HEK293 (cell line): ENCODE data around the gene YIF1B.
"Not testable (repeated sequence)": the region's sequence is repeated elsewhere in the genome, so short reads cannot be mapped to it uniquely, and the experiment has no call there.

Experiments
- CTCF ChIP-seq: fragments of 450-650 bp; formaldehyde crosslinking; IDR thresholded peaks from 2 replicates; pipeline ENCODE4 v1.5.1; 2016; ENCODE audit warnings: missing biosample characterization, missing genetic modification characterization
- HOXA7 ChIP-seq: sonication (generic); formaldehyde crosslinking; IDR thresholded peaks from 2 replicates; pipeline ENCODE4 v1.8.1; 2022; ENCODE audit warnings: missing genetic modification reagents, borderline replicate concordance
- KLF10 ChIP-seq: fragments of 450-650 bp; IDR thresholded peaks from 2 replicates; pipeline ENCODE4 v1.5.1; 2018; ENCODE audit warnings: missing biosample characterization, mild to moderate bottlenecking, missing genetic modification characterization
- MYNN ChIP-seq: fragments of 450-650 bp; formaldehyde crosslinking; IDR thresholded peaks from 2 replicates; pipeline ENCODE4 v1.5.1; 2016; ENCODE audit warnings: missing biosample characterization, missing genetic modification characterization, borderline replicate concordance
- ZBTB48 ChIP-seq: fragments of 450-650 bp; formaldehyde crosslinking; IDR thresholded peaks from 2 replicates; pipeline ENCODE4 v1.5.1; 2016; ENCODE audit warnings: missing biosample characterization, missing genetic modification characterization
- ZBTB7A ChIP-seq: fragments of 450-650 bp; formaldehyde crosslinking; IDR thresholded peaks from 2 replicates; pipeline ENCODE4 v1.5.1; 2016; ENCODE audit warnings: low read depth, missing biosample characterization, missing genetic modification characterization
- ZNF274 ChIP-seq, 2 experiments: fragments of 200-500 bp in 1 of 2; fragments of 450-650 bp in 1 of 2; sonication (Bioruptor generic) in 1 of 2; formaldehyde crosslinking in 1 of 2; IDR thresholded peaks; 2 replicates each; pipeline versions ENCODE4 v1.5.1 to v1.6.1; 2014 to 2016; ENCODE audit warnings: borderline replicate concordance in 1 of 2, inconsistent platforms in 1 of 2, low read length in 1 of 2, missing biosample characterization in 1 of 2, missing genetic modification characterization in 1 of 2
- ZNF610 ChIP-seq: fragments of 450-650 bp; formaldehyde crosslinking; IDR thresholded peaks from 2 replicates; pipeline ENCODE4 v1.5.1; 2016; ENCODE audit warnings: missing biosample characterization, missing genetic modification characterization, borderline replicate concordance
- ZNF639 ChIP-seq: fragments of 450-650 bp; formaldehyde crosslinking; IDR thresholded peaks from 2 replicates; pipeline ENCODE4 v1.5.1; 2016; ENCODE audit warnings: missing biosample characterization, missing genetic modification characterization

GRCh38 chr19:38362946-38363688, 47.4 kb upstream of the YIF1B start:
- not testable (repeated sequence) for TF ChIP-seq ZNF610; CTCF (tag by site-specific recombination); KLF10; ZNF639 (tag by site-specific recombination); MYNN; ZNF274 (IDR thresholded peaks at IDR 0.05; ENCODE audit: low read length); ZNF274 (tag by site-specific recombination; IDR thresholded peaks at IDR 0.05; ENCODE audit: borderline replicate concordance); ZBTB7A (tag by site-specific recombination); HOXA7; ZBTB48 (tag by site-specific recombination)
